HG02623 (cell line): ENCODE data around the gene NSFL1C.

Experiments
- ATAC-seq: cut with Tn5 transposase; IDR thresholded peaks from one replicate; pipeline ENCODE4 v1.9.1; 2021; ENCODE audit warnings: moderate library complexity; ENCODE audit not compliant: unreplicated experiment

The NSFL1C gene

DNA sequence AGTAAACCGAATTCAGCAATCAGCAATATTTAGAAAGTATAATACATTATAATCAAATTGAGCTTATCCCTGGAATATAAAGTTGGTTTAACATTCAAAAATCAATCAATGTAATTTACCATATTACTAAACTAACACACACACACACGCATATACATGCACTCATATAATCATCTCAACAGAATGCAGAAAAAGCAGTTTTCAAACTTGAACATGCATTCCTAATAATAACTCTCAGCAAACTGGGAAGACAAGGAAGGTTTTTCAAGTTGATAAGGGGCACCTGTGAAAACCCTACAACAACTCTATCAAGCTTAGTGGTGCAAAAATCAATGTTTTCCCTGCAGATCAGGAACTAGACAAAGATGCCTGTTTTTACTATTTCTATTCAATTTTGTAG lies 19.9 kb upstream of the NSFL1C start:
- no peak for ATAC-seq

- ATAC-seq = no peak
Observed at GRCh38 chr20:1484438-1485116, 17.9 kb upstream of the NSFL1C start.

DNA sequence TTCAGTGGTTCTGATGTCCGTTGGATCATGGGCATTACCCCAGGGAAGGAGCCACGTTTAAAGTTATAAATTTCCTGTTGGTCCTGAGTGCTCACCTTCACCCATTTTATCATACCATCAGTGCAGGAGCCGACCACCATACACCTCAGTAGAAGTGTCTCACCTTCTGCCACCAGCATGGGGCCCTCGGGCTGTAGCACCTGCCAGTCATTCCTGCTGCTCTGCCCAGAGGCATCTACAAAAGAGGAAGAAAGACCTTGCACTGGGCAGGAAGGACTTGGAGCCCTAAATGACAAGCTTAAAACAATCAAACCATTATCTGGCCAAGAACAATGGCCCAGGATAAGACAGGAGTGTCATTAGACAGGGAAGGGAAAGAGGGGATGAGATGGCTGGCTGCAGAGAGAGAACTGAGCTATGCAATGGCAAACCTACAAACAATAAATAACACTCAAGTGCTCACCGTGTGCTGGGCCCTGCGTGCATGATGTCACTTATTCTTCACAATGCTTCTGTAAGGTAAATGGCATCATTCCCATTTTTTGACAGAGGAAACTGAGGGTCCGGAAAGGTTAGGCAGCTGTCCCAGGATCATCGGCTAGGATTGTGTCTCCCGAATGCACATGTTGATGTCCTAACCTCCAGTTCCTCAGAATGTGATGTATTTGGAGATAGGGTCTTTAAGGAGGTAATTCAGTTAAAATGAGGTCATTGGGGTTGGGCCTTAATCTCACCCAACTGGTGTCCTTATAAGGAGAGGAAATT lies 13.4 kb upstream of the NSFL1C start:
- no peak for ATAC-seq

DNA sequence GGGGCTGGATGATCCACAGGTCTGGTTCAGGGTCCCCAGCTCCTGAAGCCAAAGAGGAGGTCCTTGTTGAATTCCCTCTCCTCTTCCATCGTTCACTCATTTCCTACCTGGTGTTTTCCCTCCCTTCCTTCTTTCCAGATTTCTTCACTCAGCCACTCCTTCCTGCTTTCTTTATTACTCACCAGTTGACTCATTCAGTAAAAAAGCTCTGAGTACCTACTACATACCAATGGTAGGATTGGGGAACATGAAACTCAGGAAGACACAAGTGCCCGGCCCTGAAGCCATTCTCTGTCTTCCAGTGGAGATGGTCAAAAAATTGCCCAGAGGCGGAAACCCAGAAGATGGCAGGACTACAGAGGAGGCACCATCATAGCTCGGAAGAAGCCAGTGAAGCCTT lies 11.9 kb upstream of the NSFL1C start:
- ATAC-seq = no peak

DNA sequence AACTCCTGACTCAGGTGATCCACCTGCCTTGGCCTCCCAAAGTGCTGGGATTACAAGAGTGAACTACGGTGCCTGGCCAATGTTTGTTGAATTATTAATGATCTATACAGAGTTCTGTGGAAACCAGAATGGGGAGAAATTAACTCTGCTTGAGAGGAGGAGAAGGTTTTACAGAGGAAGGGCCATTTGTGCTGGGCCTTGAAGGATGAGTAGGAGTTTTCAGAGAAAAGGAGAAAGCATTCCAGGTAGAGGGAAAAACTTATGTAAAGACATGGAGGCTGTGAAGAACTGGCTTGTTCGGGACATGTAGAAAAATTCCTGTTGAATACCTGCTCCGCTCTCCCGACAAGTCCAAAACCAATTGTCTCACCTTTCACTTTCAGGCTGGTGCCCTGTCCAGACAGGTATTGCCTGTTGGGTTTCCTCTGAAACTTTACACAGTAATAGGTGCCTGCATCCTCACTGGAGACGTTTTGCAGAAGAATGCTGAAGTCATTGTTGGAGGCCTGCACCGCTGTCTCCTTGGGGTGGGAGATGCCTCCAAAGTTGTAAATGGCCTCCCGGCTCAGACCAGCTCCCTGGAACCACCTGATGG lies 11.3 kb upstream of the NSFL1C start:
- ATAC-seq = no peak

GRCh38 chr20:1474817-1475603 lies 8.4 kb upstream of the NSFL1C start:
- ATAC-seq = no peak

- ATAC-seq = no peak
Observed at GRCh38 chr20:1474325-1474724, 7.7 kb upstream of the NSFL1C start.

- no peak for ATAC-seq
Observed at GRCh38 chr20:1473246-1474220, 6.9 kb upstream of the NSFL1C start.

GRCh38 chr20:1472556-1473245 lies 6.1 kb upstream of the NSFL1C start:
- no peak for ATAC-seq

DNA sequence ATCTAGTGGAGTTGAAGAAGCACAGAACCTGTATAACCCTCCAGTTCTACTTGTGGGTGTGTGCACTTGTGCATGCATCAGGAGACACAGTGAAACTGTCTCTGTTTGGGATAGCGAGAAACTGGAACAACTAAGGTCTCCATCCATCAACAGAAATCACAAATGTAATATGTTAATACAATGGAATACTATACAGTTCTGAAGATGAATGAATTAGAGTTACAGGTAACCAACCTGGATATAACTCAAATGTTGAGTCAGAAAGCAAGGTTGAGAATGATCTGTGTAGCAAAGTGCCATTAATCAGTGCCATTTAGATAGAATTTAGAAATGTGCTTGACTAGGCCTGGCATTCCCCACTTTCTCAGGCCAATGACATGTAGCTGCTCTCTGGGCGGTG lies 4.6 kb upstream of the NSFL1C start:
- ATAC-seq = no peak

- no peak for ATAC-seq
Observed at GRCh38 chr20:1469925-1470571, 3.4 kb upstream of the NSFL1C start.

DNA sequence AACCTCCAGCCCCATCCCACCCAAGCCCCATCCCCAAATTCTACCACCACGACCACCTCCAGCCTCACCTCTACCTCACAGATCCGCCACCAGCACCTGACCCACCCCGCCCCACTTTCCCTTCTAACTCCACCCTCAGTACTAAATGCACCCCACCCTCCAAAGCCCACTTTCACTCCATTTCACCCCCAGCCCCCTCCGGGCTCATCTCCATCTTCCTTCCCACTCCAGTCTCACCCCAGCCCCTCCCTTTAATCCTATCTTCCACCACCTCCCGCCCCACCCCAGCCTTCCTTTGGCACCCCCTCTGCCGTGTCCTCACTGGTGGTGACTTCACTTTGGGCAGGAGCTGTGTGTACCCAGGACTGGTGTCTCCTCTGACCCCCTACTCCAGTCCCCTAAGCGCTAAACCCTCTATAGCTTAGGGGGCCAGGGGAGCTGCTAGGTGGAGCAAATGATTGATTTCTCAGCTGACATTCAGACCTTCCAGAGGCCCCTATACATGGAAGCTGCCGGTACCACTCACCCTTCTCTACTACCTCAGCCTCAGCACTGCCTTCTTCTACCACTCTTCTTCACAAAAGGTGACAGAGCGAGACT lies 2.8 kb upstream of the NSFL1C start:
- ATAC-seq = no peak

DNA sequence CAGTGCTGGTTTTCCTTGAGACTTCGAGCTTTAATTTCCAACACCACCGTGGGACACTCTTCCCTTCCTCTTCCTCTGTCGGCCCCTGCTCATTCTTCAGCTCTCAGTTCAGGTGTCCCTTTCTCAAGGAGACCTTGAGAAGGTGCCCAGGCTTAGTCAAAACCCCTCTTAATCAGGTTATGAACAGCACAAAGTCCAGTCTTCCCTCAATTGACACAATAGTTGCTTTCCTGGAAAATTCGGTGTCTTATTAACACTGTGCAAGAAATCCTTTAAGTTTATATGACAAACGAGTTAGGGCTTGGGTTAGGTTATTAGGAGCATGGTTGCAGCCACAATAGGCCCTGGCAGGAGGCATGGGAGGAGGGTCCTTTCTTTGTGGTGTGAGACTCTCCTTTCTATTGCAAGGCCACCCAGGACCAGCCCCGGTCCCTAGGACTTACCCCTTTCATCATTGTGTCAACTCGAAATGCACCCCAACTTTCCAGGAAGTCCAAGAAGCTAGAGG lies 1.5 kb upstream of the NSFL1C start:
- no peak for ATAC-seq

GRCh38 chr20:1467355-1468116 lies 887 bp upstream of the NSFL1C start:
- ATAC-seq = no peak

- no peak for ATAC-seq
Observed at GRCh38 chr20:1467082-1467354, 369 bp upstream of the NSFL1C start.

GRCh38 chr20:1465470-1466210 lies 1.0 kb downstream of the NSFL1C start:
- ATAC-seq = no peak

DNA sequence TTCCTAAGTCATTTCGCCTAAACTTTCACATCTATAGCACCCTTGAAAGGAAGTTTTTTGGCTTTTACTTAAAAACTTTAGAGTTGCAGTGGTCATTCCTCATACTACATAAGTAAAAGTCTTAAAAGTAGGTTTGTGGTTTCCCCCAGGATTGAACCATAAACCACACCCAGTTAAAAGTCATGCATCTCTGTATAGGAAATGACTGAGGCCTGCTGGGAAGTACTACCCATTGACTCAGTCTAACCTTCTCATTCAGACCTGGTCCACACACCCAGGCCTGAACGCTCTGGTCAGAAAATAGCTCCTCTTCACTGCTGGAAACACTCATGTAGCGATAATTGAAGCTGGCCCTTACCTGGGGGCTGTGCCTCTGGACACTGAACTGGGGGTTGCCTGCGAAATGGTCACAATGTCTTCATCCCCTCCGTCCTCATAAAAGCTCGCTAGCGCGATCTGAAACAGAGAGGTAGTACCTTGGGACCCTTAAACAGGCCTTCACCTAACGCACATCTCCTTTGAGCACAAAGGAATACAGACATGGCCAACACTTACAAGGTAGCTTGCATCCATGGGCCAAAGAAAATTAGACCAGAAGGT lies 2.6 kb downstream of the NSFL1C start:
- no peak for ATAC-seq
